Measurements from ENCODE around the gene SAMD8. TPM values are rescaled to one million over a fixed set of nuclear protein-coding genes. Genes with fewer than 3 reads are reported as not detected.

The SAMD8 gene
- total RNA-seq, 1 experiment from 2014 or later: 32.0 TPM

GRCh38 chr10:75208181-75208580, 96.7 kb downstream of the SAMD8 start:
- H3K4me3 ChIP-seq (ENCODE audit: low read depth in 2 of 2, low read length in 2 of 2): no peak overlapping the region
- intact Hi-C loops (cut with micrococcal nuclease; ENCODE audit: unreplicated experiment): no loop called here
- BruUV-seq (replicated peaks): no TSS peak
- H3K9me3 ChIP-seq (ENCODE audit: control insufficient read depth, insufficient read depth, low read depth, low read length): no peaks in the 10 kb centered on the region
- peaks cover 17% of the 10 kb centered on the region for H3K36me3 ChIP-seq (ENCODE audit: control insufficient read depth, insufficient read depth, low read length)
- no peak overlapping the region for H3K27ac ChIP-seq (ENCODE audit: low read length)
- H3K4me1 ChIP-seq (ENCODE audit: control insufficient read depth, insufficient read depth, low read length): peaks cover 10% of the 10 kb centered on the region; the same call in 1 of the 2 replicates
- no peak for TF ChIP-seq TCF7L2 (IDR thresholded peaks at IDR 0.05; ENCODE audit: low read depth, low read length)
- no peak for TF ChIP-seq POLR2AphosphoS5 (IDR thresholded peaks at IDR 0.05; ENCODE audit: low read depth, low read length)
- no peak for TF ChIP-seq SIN3A (IDR thresholded peaks at IDR 0.05; ENCODE audit: borderline replicate concordance, insufficient read depth, low read depth, low read length)
- TF ChIP-seq, protein P1, sequence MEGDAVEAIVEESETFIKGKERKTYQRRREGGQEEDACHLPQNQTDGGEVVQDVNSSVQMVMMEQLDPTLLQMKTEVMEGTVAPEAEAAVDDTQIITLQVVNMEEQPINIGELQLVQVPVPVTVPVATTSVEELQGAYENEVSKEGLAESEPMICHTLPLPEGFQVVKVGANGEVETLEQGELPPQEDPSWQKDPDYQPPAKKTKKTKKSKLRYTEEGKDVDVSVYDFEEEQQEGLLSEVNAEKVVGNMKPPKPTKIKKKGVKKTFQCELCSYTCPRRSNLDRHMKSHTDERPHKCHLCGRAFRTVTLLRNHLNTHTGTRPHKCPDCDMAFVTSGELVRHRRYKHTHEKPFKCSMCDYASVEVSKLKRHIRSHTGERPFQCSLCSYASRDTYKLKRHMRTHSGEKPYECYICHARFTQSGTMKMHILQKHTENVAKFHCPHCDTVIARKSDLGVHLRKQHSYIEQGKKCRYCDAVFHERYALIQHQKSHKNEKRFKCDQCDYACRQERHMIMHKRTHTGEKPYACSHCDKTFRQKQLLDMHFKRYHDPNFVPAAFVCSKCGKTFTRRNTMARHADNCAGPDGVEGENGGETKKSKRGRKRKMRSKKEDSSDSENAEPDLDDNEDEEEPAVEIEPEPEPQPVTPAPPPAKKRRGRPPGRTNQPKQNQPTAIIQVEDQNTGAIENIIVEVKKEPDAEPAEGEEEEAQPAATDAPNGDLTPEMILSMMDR (IDR thresholded peaks at IDR 0.05): no peak
- TF ChIP-seq, protein P2, sequence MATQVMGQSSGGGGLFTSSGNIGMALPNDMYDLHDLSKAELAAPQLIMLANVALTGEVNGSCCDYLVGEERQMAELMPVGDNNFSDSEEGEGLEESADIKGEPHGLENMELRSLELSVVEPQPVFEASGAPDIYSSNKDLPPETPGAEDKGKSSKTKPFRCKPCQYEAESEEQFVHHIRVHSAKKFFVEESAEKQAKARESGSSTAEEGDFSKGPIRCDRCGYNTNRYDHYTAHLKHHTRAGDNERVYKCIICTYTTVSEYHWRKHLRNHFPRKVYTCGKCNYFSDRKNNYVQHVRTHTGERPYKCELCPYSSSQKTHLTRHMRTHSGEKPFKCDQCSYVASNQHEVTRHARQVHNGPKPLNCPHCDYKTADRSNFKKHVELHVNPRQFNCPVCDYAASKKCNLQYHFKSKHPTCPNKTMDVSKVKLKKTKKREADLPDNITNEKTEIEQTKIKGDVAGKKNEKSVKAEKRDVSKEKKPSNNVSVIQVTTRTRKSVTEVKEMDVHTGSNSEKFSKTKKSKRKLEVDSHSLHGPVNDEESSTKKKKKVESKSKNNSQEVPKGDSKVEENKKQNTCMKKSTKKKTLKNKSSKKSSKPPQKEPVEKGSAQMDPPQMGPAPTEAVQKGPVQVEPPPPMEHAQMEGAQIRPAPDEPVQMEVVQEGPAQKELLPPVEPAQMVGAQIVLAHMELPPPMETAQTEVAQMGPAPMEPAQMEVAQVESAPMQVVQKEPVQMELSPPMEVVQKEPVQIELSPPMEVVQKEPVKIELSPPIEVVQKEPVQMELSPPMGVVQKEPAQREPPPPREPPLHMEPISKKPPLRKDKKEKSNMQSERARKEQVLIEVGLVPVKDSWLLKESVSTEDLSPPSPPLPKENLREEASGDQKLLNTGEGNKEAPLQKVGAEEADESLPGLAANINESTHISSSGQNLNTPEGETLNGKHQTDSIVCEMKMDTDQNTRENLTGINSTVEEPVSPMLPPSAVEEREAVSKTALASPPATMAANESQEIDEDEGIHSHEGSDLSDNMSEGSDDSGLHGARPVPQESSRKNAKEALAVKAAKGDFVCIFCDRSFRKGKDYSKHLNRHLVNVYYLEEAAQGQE (IDR thresholded peaks at IDR 0.05; ENCODE audit: insufficient read depth in 1 of 2, low read depth in 2 of 2, low read length in 1 of 2): no peak
- DNase-seq (ENCODE audit: low read depth, low spot score): no peak
- H3K27me3 ChIP-seq (ENCODE audit: control insufficient read depth, insufficient read depth, low read length): no peaks in the 10 kb centered on the region
- ChIA-PET POLR2A (no interaction called here), CTCF (no interaction called here)
- in situ Hi-C loops (cut with HindIII; ENCODE audit: low pct_unique_long_range_greater_than_20kb, low sequenced_read_pairs): no loop called here
- no peak for ATAC-seq

GRCh38 chr10:75209086-75209920, 97.8 kb downstream of the SAMD8 start:
- in situ Hi-C loops (cut with HindIII; ENCODE audit: low pct_unique_long_range_greater_than_20kb, low sequenced_read_pairs): no loop called here
- Histone ChIP-seq H3K36me3 (ENCODE audit: control insufficient read depth, insufficient read depth, low read length) (peaks cover 24% of the 10 kb centered on the region), H3K9me3 (ENCODE audit: control insufficient read depth, insufficient read depth, low read depth, low read length) (no peaks in the 10 kb centered on the region), H3K4me1 (ENCODE audit: control insufficient read depth, insufficient read depth, low read length) (peaks cover 14% of the 10 kb centered on the region; the same call in 1 of the 2 replicates), H3K27me3 (ENCODE audit: control insufficient read depth, insufficient read depth, low read length) (no peaks in the 10 kb centered on the region), H3K4me3 (ENCODE audit: low read depth in 2 of 2, low read length in 2 of 2) (peak overlapping the region; percentile 94), H3K27ac (ENCODE audit: low read length) (peak overlapping the region; percentile 99)
- CTCF ChIA-PET: interaction anchor here (0.5 to 1.2 kb wide), 3 partner anchors 14 to 22 kb away, joined by 3 to 8 read pairs (median 4); no protein-coding TSS in a partner anchor
- intact Hi-C loops (cut with micrococcal nuclease; ENCODE audit: unreplicated experiment): no loop called here
- ATAC-seq (no peak; the same call in 1 of the 2 replicates), DNase-seq (ENCODE audit: low read depth, low spot score) (no peak)
- POLR2A ChIA-PET: interaction anchor here (0.6 to 1.4 kb wide), 3 partner anchors 23 to 26 kb away, joined by 4 to 7 read pairs (median 4); no protein-coding TSS in a partner anchor
- BruUV-seq (replicated peaks): no TSS peak
- TF ChIP-seq, protein P2 (IDR thresholded peaks at IDR 0.05; ENCODE audit: insufficient read depth in 1 of 2, low read depth in 2 of 2, low read length in 1 of 2): no peak
- TF ChIP-seq, protein P1 (IDR thresholded peaks at IDR 0.05): no peak

Measured in Panc1 (cell line).